WTC11 (cell line): ENCODE measurements around the gene CRLF1. TPM values are rescaled to one million over a fixed set of nuclear protein-coding genes. Genes with fewer than 3 reads are reported as not detected.
A peak's percentile ranks its signal among the peaks of the same experiment; 100 is the strongest.

Source experiments
- ATAC-seq: fragments of 200-7000 bp; cut with Tn5 transposase; 2 replicates; pipeline ENCODE4 v1.10.0; 2021; ENCODE audit warnings: mild to moderate bottlenecking, moderate library complexity
- CTCF ChIA-PET: fragments of 300-600 bp; sonication (Branson Sonifier 250); formaldehyde crosslinking; loops from one replicate; lab custom pipeline; 2021; ENCODE audit warnings: antibody characterized with exemption; lab: Charles Lee
- POLR2A ChIA-PET: fragments of 350-600 bp; sonication (Branson Sonifier 250); formaldehyde crosslinking; loops from one replicate; lab custom pipeline; 2021; ENCODE audit warnings: antibody characterized with exemption; lab: Charles Lee
- DNase-seq: peaks from one replicate; pipeline ENCODE4 v3.0.0; 2021; ENCODE audit warnings: low spot score
- H3K27ac Mint-ChIP-seq: 2 replicates; pipeline ENCODE4 v1.8.0; 2021; ENCODE audit warnings: mixed read lengths
- H3K27me3 Mint-ChIP-seq: 2 replicates; pipeline ENCODE4 v1.8.0; 2021; ENCODE audit warnings: low read depth, mild to moderate bottlenecking, moderate library complexity, mixed read lengths
- H3K36me3 Mint-ChIP-seq: 2 replicates; pipeline ENCODE4 v1.8.0; 2021; ENCODE audit warnings: mixed read lengths
- H3K4me1 Mint-ChIP-seq: 2 replicates; pipeline ENCODE4 v1.8.0; 2022; ENCODE audit warnings: mixed read lengths
- H3K4me3 Mint-ChIP-seq: 2 replicates; pipeline ENCODE4 v1.8.0; 2021; ENCODE audit warnings: mild to moderate bottlenecking, moderate library complexity, mixed read lengths
- H3K9me3 Mint-ChIP-seq: 2 replicates; pipeline ENCODE4 v1.8.0; 2021; ENCODE audit warnings: mixed read lengths
- CREB1 ChIP-seq: sonication (generic); formaldehyde crosslinking; IDR thresholded peaks from 2 replicates; pipeline ENCODE4 v1.8.0; 2023; ENCODE audit warnings: mild to moderate bottlenecking, missing genetic modification reagents
- E2F1 ChIP-seq: sonication (generic); formaldehyde crosslinking; IDR thresholded peaks from 2 replicates; pipeline ENCODE4 v1.8.0; 2022; ENCODE audit warnings: mild to moderate bottlenecking, missing genetic modification reagents
- ELF4 ChIP-seq: sonication (generic); formaldehyde crosslinking; IDR thresholded peaks from 2 replicates; pipeline ENCODE4 v1.8.1; 2022; ENCODE audit warnings: low read depth, mild to moderate bottlenecking, moderate library complexity, missing genetic modification reagents
- ERG ChIP-seq: fragments of 250-450 bp; sonication (Bioruptor Pico); IDR thresholded peaks from 2 replicates; pipeline ENCODE4 v1.8.0; 2021; ENCODE audit warnings: mild to moderate bottlenecking
- ESRRA ChIP-seq: sonication (generic); formaldehyde crosslinking; IDR thresholded peaks from 2 replicates; pipeline ENCODE4 v1.8.1; 2022; ENCODE audit warnings: mild to moderate bottlenecking, missing genetic modification reagents, borderline replicate concordance
- ETV6 ChIP-seq: sonication (generic); formaldehyde crosslinking; IDR thresholded peaks from 2 replicates; pipeline ENCODE4 v1.8.1; 2022; ENCODE audit warnings: mild to moderate bottlenecking, missing genetic modification reagents
- FOXK1 ChIP-seq: sonication (generic); formaldehyde crosslinking; IDR thresholded peaks from 2 replicates; pipeline ENCODE4 v1.8.0; 2022; ENCODE audit warnings: mild to moderate bottlenecking, moderate library complexity, missing genetic modification reagents
- HMGXB4 ChIP-seq: sonication (generic); formaldehyde crosslinking; IDR thresholded peaks from 2 replicates; pipeline ENCODE4 v1.8.1; 2023; ENCODE audit warnings: mild to moderate bottlenecking, moderate library complexity, missing genetic modification reagents
- JUN ChIP-seq: sonication (generic); formaldehyde crosslinking; IDR thresholded peaks from 2 replicates; pipeline ENCODE4 v1.8.0; 2023; ENCODE audit warnings: mild to moderate bottlenecking, missing genetic modification reagents
- NFE2L1 ChIP-seq: sonication (generic); formaldehyde crosslinking; IDR thresholded peaks from 2 replicates; pipeline ENCODE4 v1.8.1; 2023; ENCODE audit warnings: missing genetic modification reagents
- NR1H2 ChIP-seq: sonication (generic); formaldehyde crosslinking; IDR thresholded peaks from 2 replicates; pipeline ENCODE4 v1.9.0; 2021; ENCODE audit warnings: mild to moderate bottlenecking, moderate library complexity, missing genetic modification reagents
- SP1 ChIP-seq: sonication (generic); formaldehyde crosslinking; conservative IDR thresholded peaks from 2 replicates; pipeline ENCODE4 v1.8.1; 2022; ENCODE audit warnings: missing genetic modification reagents
- STAT6 ChIP-seq: sonication (generic); formaldehyde crosslinking; conservative IDR thresholded peaks from 2 replicates; pipeline ENCODE4 v1.8.1; 2023; ENCODE audit warnings: mild to moderate bottlenecking, low read depth, missing genetic modification reagents, moderate library complexity
- TCF7 ChIP-seq: sonication (generic); formaldehyde crosslinking; IDR thresholded peaks from 2 replicates; pipeline ENCODE4 v1.8.0; 2022; ENCODE audit warnings: mild to moderate bottlenecking, low read depth, missing genetic modification reagents, moderate library complexity
- ZMAT4 ChIP-seq: fragments of 250-450 bp; sonication (Bioruptor Pico); IDR thresholded peaks from 2 replicates; pipeline ENCODE4 v1.9.0; 2021; ENCODE audit warnings: mild to moderate bottlenecking
- ZNF219 ChIP-seq: sonication (generic); formaldehyde crosslinking; IDR thresholded peaks from 2 replicates; pipeline ENCODE4 v1.8.0; 2023; ENCODE audit warnings: missing genetic modification reagents, mild to moderate bottlenecking, borderline replicate concordance
- ZNF512 ChIP-seq: sonication (generic); formaldehyde crosslinking; IDR thresholded peaks from 2 replicates; pipeline ENCODE4 v1.8.1; 2022; ENCODE audit warnings: missing genetic modification reagents, borderline replicate concordance
- ZSCAN18 ChIP-seq: fragments of 250-450 bp; sonication (Bioruptor Pico); IDR thresholded peaks from 2 replicates; pipeline ENCODE4 v2.1.2; 2022; ENCODE audit warnings: mild to moderate bottlenecking, moderate library complexity
- total RNA-seq: library from RNA; stranded (reverse); gene quantifications from 3 replicates; pipeline ENCODE4 v1.2.3, GENCODE V29; 2021

CRLF1 gene
- total RNA-seq, 1 experiment from 2014 or later = 36.4 TPM

GRCh38 chr19:18591735-18592385 lies 14.7 kb downstream of the CRLF1 start (continued):
- TF ChIP-seq STAT6 (CRISPR knock-in tag) = no peak
- TF ChIP-seq ZMAT4 (CRISPR knock-in tag) = no peak
- TF ChIP-seq ZSCAN18 (CRISPR knock-in tag) = no peak

GRCh38 chr19:18590273-18591272 lies 16.0 kb downstream of the CRLF1 start:
- Mint-ChIP-seq H3K27me3 (peaks cover 5% of the 10 kb centered on the region; the same call in 1 of the 2 replicates), H3K27ac (peak overlapping the region; percentile 98), H3K9me3 (0 out of 2 replicates have a peak, but pooled peaks cover 3% of the 10 kb centered on the region), H3K4me3 (peak overlapping the region; percentile 86), H3K36me3 (0 out of 2 replicates have a peak, but pooled peaks cover 3% of the 10 kb centered on the region), H3K4me1 (peaks cover 39% of the 10 kb centered on the region)
- peak; percentile 56 for ATAC-seq
- ChIA-PET POLR2A (interaction anchor here (0.6 to 2.5 kb wide), 8 partner anchors 9 to 106 kb away, joined by 3 to 18 read pairs (median 4); partner anchors contain the start of genes KXD1 and UBA52), CTCF (interaction anchor here (0.6 to 4.5 kb wide), 29 partner anchors 10 to 396 kb away, joined by 3 to 39 read pairs (median 5); partner anchors contain the start of genes ELL, ISYNA1 and UBA52)
- peak; percentile 98 for DNase-seq
- TF ChIP-seq SP1 (CRISPR knock-in tag) = peak; percentile 93
- TF ChIP-seq ELF4 (CRISPR knock-in tag) = peak; percentile 64; the same call in 1 of the 2 replicates
- peak; percentile 61; the same call in 1 of the 2 replicates for TF ChIP-seq ZMAT4 (CRISPR knock-in tag)
- no peak for TF ChIP-seq ZNF512 (CRISPR knock-in tag)
- no peak for TF ChIP-seq ERG (CRISPR knock-in tag)
- TF ChIP-seq ESRRA (CRISPR knock-in tag) = no peak
- peak; percentile 59; the same call in 1 of the 2 replicates for TF ChIP-seq CREB1 (CRISPR knock-in tag)
- no peak for TF ChIP-seq NR1H2 (CRISPR knock-in tag)
- TF ChIP-seq JUN (CRISPR knock-in tag) = no peak
- TF ChIP-seq TCF7 (CRISPR knock-in tag) = no peak
- no peak for TF ChIP-seq ZNF219 (CRISPR knock-in tag)
- no peak for TF ChIP-seq ETV6 (CRISPR knock-in tag)
- 0 out of 2 replicates have a peak, but pooled peaks have one; percentile 19 for TF ChIP-seq HMGXB4 (CRISPR knock-in tag)
- TF ChIP-seq FOXK1 (CRISPR knock-in tag) = no peak; the same call in 1 of the 2 replicates
- 0 out of 2 replicates have a peak, but pooled peaks have one; percentile 20 for TF ChIP-seq E2F1 (CRISPR knock-in tag)
- TF ChIP-seq NFE2L1 (CRISPR knock-in tag) = peak; percentile 48; the same call in 1 of the 2 replicates
